Mucosa of rectum (tissue), 2 donors: ENCODE results near the gene PRKN.

Experiments used
- H3K27ac ChIP-seq, 2 donors: one replicate each; pipeline ENCODE4 v1.7.0; 2013; ENCODE audit warnings: inconsistent platforms in 2 of 2, low read depth in 2 of 2, low read length in 2 of 2
- H3K27me3 ChIP-seq, 2 donors: one replicate each; pipeline ENCODE4 v1.7.0; 2013; ENCODE audit warnings: low read length in 2 of 2; ENCODE audit not compliant: control insufficient read depth in 2 of 2, insufficient read depth in 2 of 2
- H3K36me3 ChIP-seq, 2 donors: one replicate each; pipeline ENCODE4 v1.7.0; 2013; ENCODE audit warnings: low read length in 2 of 2; ENCODE audit not compliant: control insufficient read depth in 2 of 2, insufficient read depth in 2 of 2
- H3K4me1 ChIP-seq, 2 donors: one replicate each; pipeline ENCODE4 v1.7.0; 2013; ENCODE audit warnings: low read length in 2 of 2, mild to moderate bottlenecking in 1 of 2; ENCODE audit not compliant: control insufficient read depth in 2 of 2, insufficient read depth in 2 of 2
- H3K4me3 ChIP-seq, 2 donors: one replicate each; pipeline ENCODE4 v1.7.0; 2013; ENCODE audit warnings: low read length in 2 of 2
- H3K9ac ChIP-seq, 2 donors: one replicate each; pipeline ENCODE4 v1.7.0; 2013; ENCODE audit warnings: low read length in 2 of 2, low read depth in 1 of 2, mild to moderate bottlenecking in 1 of 2
- H3K9me3 ChIP-seq, 2 donors: one replicate each; pipeline ENCODE4 v1.7.0; 2013; ENCODE audit warnings: low read length in 2 of 2; ENCODE audit not compliant: control insufficient read depth in 2 of 2
- donor health status: healthy.
- donor health status: Normal muscosa, but diverticular disease.

The PRKN gene

GRCh38 chr6:161598896-161599295 lies 1128.7 kb downstream of the PRKN start:
- H3K4me3 ChIP-seq, result no peak overlapping the region
- no peaks in the 10 kb centered on the region for H3K27me3 ChIP-seq
- no peaks in the 10 kb centered on the region for H3K4me1 ChIP-seq
- no peak overlapping the region for H3K27ac ChIP-seq
- no peak overlapping the region for H3K9ac ChIP-seq
- H3K36me3 ChIP-seq, result no peaks in the 10 kb centered on the region
- H3K9me3 ChIP-seq, result no peaks in the 10 kb centered on the region

DNA sequence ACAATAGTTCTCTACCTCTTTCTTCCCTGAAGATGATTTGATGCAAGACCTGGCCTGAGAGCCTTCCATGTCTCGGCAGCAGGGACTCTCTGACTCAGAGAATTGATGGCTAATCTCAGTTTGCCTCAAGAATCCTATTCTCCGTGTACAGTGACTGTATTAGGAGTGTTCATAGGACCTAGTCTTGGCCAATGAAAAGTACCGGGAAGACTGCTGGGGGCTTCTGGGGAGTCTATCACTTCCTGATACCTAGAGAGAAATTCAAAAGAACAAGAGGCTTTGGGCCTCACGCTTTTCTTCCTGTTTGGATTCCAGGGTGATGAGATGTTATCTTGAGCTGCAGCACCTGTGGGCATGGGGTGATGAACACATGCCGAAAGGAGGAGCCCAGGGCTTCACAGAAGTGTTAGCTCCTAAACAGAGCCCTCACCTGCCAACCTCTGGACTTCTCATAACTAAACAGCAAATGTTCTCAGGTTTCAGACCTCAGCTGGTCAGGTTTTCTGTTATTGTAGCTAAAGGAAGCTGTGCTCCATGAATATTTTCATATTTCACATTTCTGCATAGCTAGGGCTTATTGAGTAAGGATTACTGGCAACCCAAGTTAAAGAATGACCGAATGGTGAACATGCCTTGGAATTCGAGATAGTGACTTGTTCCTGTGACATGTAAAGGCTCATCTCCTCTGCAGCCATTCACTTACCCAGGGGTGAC lies 1130.6 kb downstream of the PRKN start:
- no peaks in the 10 kb centered on the region for H3K27me3 ChIP-seq
- no peaks in the 10 kb centered on the region for H3K4me1 ChIP-seq
- no peak overlapping the region for H3K27ac ChIP-seq
- no peak overlapping the region for H3K9ac ChIP-seq
- H3K36me3 ChIP-seq, result no peaks in the 10 kb centered on the region
- H3K9me3 ChIP-seq, result no peaks in the 10 kb centered on the region
- no peak overlapping the region for H3K4me3 ChIP-seq

GRCh38 chr6:161594412-161594811 lies 1133.2 kb downstream of the PRKN start:
- Histone ChIP-seq H3K27ac (no peak overlapping the region), H3K9me3 (no peaks in the 10 kb centered on the region), H3K27me3 (no peaks in the 10 kb centered on the region), H3K36me3 (no peaks in the 10 kb centered on the region), H3K9ac (no peak overlapping the region), H3K4me1 (no peaks in the 10 kb centered on the region), H3K4me3 (no peak overlapping the region)

GRCh38 chr6:161590961-161591627 lies 1136.5 kb downstream of the PRKN start:
- Histone ChIP-seq H3K36me3 (no peaks in the 10 kb centered on the region), H3K27me3 (no peaks in the 10 kb centered on the region), H3K9me3 (no peaks in the 10 kb centered on the region), H3K27ac (no peak overlapping the region), H3K4me3 (no peak overlapping the region), H3K4me1 (no peaks in the 10 kb centered on the region), H3K9ac (no peak overlapping the region)

- no peaks in the 10 kb centered on the region for H3K4me1 ChIP-seq
- no peak overlapping the region for H3K4me3 ChIP-seq
- no peak overlapping the region for H3K9ac ChIP-seq
- no peaks in the 10 kb centered on the region for H3K27me3 ChIP-seq
- no peaks in the 10 kb centered on the region for H3K36me3 ChIP-seq
- H3K9me3 ChIP-seq, result no peaks in the 10 kb centered on the region
- no peak overlapping the region for H3K27ac ChIP-seq
These were observed 1140.7 kb downstream of the PRKN start for GRCh38 chr6:161586887-161587286.

- H3K9me3 ChIP-seq, result no peaks in the 10 kb centered on the region
- H3K27ac ChIP-seq, result no peak overlapping the region
These were observed 1142.8 kb downstream of the PRKN start for GRCh38 chr6:161584621-161585340.

DNA sequence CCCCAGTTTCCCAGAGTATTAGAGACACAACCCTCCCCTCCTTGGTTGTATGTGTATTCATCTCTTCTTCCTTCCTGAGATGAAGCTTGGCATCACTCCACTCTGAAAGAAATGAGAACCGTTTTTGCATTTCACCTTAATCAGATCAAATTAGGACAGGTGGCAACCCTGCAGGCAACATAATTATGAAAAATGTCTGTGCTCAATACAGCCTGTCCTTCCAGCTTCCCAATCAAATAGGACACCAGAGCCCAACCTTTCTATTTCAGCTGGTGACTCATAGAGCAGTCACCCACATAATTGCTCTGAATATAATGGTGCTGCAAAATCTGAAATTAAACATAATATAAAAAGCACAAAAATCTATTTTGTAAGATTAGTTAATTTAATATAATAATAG lies 1143.5 kb downstream of the PRKN start:
- H3K27me3 ChIP-seq, result no peaks in the 10 kb centered on the region
- no peaks in the 10 kb centered on the region for H3K9me3 ChIP-seq
- H3K27ac ChIP-seq, result no peak overlapping the region
- no peaks in the 10 kb centered on the region for H3K4me1 ChIP-seq
- no peak overlapping the region for H3K9ac ChIP-seq
- no peak overlapping the region for H3K4me3 ChIP-seq
- H3K36me3 ChIP-seq, result no peaks in the 10 kb centered on the region

More at GRCh38 chr6:161584621-161585340, 1142.8 kb downstream of the PRKN start:
- no peaks in the 10 kb centered on the region for H3K4me1 ChIP-seq
- H3K9ac ChIP-seq, result no peak overlapping the region
- H3K4me3 ChIP-seq, result no peak overlapping the region
- no peaks in the 10 kb centered on the region for H3K27me3 ChIP-seq
- H3K36me3 ChIP-seq, result no peaks in the 10 kb centered on the region

GRCh38 chr6:161583584-161583983 lies 1144.0 kb downstream of the PRKN start:
- no peaks in the 10 kb centered on the region for H3K27me3 ChIP-seq
- no peaks in the 10 kb centered on the region for H3K36me3 ChIP-seq
- H3K9me3 ChIP-seq, result no peaks in the 10 kb centered on the region

GRCh38 chr6:161578478-161578877 lies 1149.1 kb downstream of the PRKN start:
- Histone ChIP-seq H3K4me1 (no peaks in the 10 kb centered on the region), H3K9me3 (no peaks in the 10 kb centered on the region), H3K9ac (no peak overlapping the region), H3K27me3 (no peaks in the 10 kb centered on the region), H3K4me3 (no peak overlapping the region), H3K27ac (no peak overlapping the region), H3K36me3 (no peaks in the 10 kb centered on the region)

More at GRCh38 chr6:161583584-161583983, 1144.0 kb downstream of the PRKN start:
- no peak overlapping the region for H3K27ac ChIP-seq
- no peak overlapping the region for H3K9ac ChIP-seq
- no peaks in the 10 kb centered on the region for H3K4me1 ChIP-seq
- H3K4me3 ChIP-seq, result no peak overlapping the region
